ENCODE data around the gene ADAMTS16.

The ADAMTS16 gene

GRCh38 chr5:5235685-5236084 is 95.6 kb downstream of the ADAMTS16 start (continued):
- no peak for TF ChIP-seq POU6F1 (CRISPR knock-in tag; IDR thresholded peaks at IDR 0.05; ENCODE audit: borderline replicate concordance, low read depth)
- TF ChIP-seq ZNF70 (CRISPR knock-in tag; IDR thresholded peaks at IDR 0.05): no peak

GRCh38 chr5:5239191-5239590 is 99.1 kb downstream of the ADAMTS16 start:
- TF ChIP-seq ZNF8 (CRISPR knock-in tag; IDR thresholded peaks at IDR 0.05): no peak
- TF ChIP-seq ARNTL (CRISPR knock-in tag; IDR thresholded peaks at IDR 0.05; ENCODE audit: borderline replicate concordance, low read depth): no peak
- no peak for TF ChIP-seq TCF4 (CRISPR knock-in tag; IDR thresholded peaks at IDR 0.05; ENCODE audit: borderline replicate concordance)
- no peak for TF ChIP-seq CSDC2 (CRISPR knock-in tag; IDR thresholded peaks at IDR 0.05)
- TF ChIP-seq ZNF70 (CRISPR knock-in tag; IDR thresholded peaks at IDR 0.05): no peak
- ATAC-seq: no peak

GRCh38 chr5:5240234-5240633 is 100.1 kb downstream of the ADAMTS16 start:
- TF ChIP-seq ZNF565 (CRISPR knock-in tag; conservative IDR thresholded peaks at IDR 0.05; ENCODE audit: low read depth) (no peak), GLIS3 (CRISPR knock-in tag; IDR thresholded peaks at IDR 0.05) (no peak), ZC3H10 (CRISPR knock-in tag; IDR thresholded peaks at IDR 0.05) (no peak), OSR1 (CRISPR knock-in tag; IDR thresholded peaks at IDR 0.05) (no peak), SNAI2 (CRISPR knock-in tag; IDR thresholded peaks at IDR 0.05) (no peak), TCF4 (CRISPR knock-in tag; IDR thresholded peaks at IDR 0.05; ENCODE audit: borderline replicate concordance) (no peak), POU6F1 (CRISPR knock-in tag; IDR thresholded peaks at IDR 0.05; ENCODE audit: borderline replicate concordance, low read depth) (no peak), PPARA (CRISPR knock-in tag; IDR thresholded peaks at IDR 0.05; ENCODE audit: borderline replicate concordance) (no peak), ZNF70 (CRISPR knock-in tag; IDR thresholded peaks at IDR 0.05) (no peak), TSHZ2 (CRISPR knock-in tag; IDR thresholded peaks at IDR 0.05) (no peak), TOX (CRISPR knock-in tag; IDR thresholded peaks at IDR 0.05; ENCODE audit: borderline replicate concordance) (no peak), CSRNP3 (CRISPR knock-in tag; IDR thresholded peaks at IDR 0.05) (no peak), RARB (CRISPR knock-in tag; IDR thresholded peaks at IDR 0.05) (no peak), BACH2 (CRISPR knock-in tag; IDR thresholded peaks at IDR 0.05; ENCODE audit: borderline replicate concordance) (no peak), ZFP30 (CRISPR knock-in tag; IDR thresholded peaks at IDR 0.05) (no peak), ZFP3 (CRISPR knock-in tag; IDR thresholded peaks at IDR 0.05) (no peak), ARNTL (CRISPR knock-in tag; IDR thresholded peaks at IDR 0.05; ENCODE audit: borderline replicate concordance, low read depth) (no peak), ZNF8 (CRISPR knock-in tag; IDR thresholded peaks at IDR 0.05) (no peak), ESRRG (CRISPR knock-in tag; IDR thresholded peaks at IDR 0.05) (no peak)
- ATAC-seq: no peak

- ATAC-seq: no peak
- TF ChIP-seq CSRNP3 (CRISPR knock-in tag; IDR thresholded peaks at IDR 0.05) (no peak), PATZ1 (CRISPR knock-in tag; IDR thresholded peaks at IDR 0.05; ENCODE audit: borderline replicate concordance) (no peak), SNAI2 (CRISPR knock-in tag; IDR thresholded peaks at IDR 0.05) (no peak), ISL1 (CRISPR knock-in tag; IDR thresholded peaks at IDR 0.05) (no peak), ZC3H10 (CRISPR knock-in tag; IDR thresholded peaks at IDR 0.05) (no peak), POU6F1 (CRISPR knock-in tag; IDR thresholded peaks at IDR 0.05; ENCODE audit: borderline replicate concordance, low read depth) (no peak), ZNF8 (CRISPR knock-in tag; IDR thresholded peaks at IDR 0.05) (no peak), OSR1 (CRISPR knock-in tag; IDR thresholded peaks at IDR 0.05) (no peak), ZFP30 (CRISPR knock-in tag; IDR thresholded peaks at IDR 0.05) (no peak)
These were observed 101.9 kb downstream of the ADAMTS16 start for GRCh38 chr5:5242056-5242455.

Measured in SK-N-SH treated with all-trans-retinoic acid at 6 μM for 48 hours (cell line).